IMR-90 (cell line): ENCODE results near the gene ACAD11.

Experiments
- BHLHE40 ChIP-seq: fragments of 150-350 bp; IDR thresholded peaks from 2 replicates; pipeline ENCODE4 v1.6.1; 2016; ENCODE audit warnings: mild to moderate bottlenecking, low read depth, low read length
- CEBPB ChIP-seq: IDR thresholded peaks from 2 replicates; pipeline ENCODE4 v1.6.1; 2012; ENCODE audit warnings: low read depth, low read length, improper control_type of control experiment
- FOS ChIP-seq: fragments of 150-350 bp; IDR thresholded peaks from 2 replicates; pipeline ENCODE4 v1.6.1; 2016; ENCODE audit warnings: low read depth, low read length
- POLR2A ChIP-seq: IDR thresholded peaks from 2 replicates; pipeline ENCODE4 v1.6.1; 2012; ENCODE audit warnings: mild to moderate bottlenecking, low read depth, low read length
- RAD21 ChIP-seq: IDR thresholded peaks from 2 replicates; pipeline ENCODE4 v1.6.1; 2012; ENCODE audit warnings: low read length, improper control_type of control experiment
- RCOR1 ChIP-seq: IDR thresholded peaks from 2 replicates; pipeline ENCODE4 v1.6.1; 2012; ENCODE audit warnings: mild to moderate bottlenecking, low read length, improper control_type of control experiment; ENCODE audit not compliant: insufficient replicate concordance
- TF ChIP-seq, protein P1 (sequence below): conservative IDR thresholded peaks from 2 replicates; pipeline ENCODE4 v1.5.1; 2012; ENCODE audit warnings: mild to moderate bottlenecking, low read depth, low read length, improper control_type of control experiment
- TF ChIP-seq, protein P2 (sequence below): fragments of 150-350 bp; IDR thresholded peaks from 2 replicates; pipeline ENCODE4 v1.6.1; 2017; ENCODE audit warnings: mild to moderate bottlenecking, antibody characterized with exemption, low read length, low read depth

DNA sequence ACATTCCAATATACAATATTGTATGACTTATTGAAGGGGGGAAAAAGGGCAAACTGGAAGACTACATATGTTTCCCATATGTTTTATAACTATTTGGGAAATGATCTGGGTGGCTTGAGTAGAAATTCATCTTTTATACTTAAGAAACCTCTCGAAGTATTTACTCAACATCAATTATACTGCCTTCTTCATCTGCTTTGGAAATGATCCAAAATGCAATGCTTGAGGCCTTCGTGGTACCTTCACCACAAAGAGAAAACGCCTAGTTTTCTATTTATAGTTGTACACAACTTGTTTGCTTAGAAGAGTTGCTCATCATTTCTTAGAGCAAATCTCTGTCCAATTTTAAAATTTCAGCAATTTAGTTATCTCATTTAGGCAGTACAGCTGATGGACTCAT is 43.7 kb downstream of the ACAD11 start:
- TF ChIP-seq RAD21, result no peak
- TF ChIP-seq POLR2A, result no peak
- TF ChIP-seq, protein P1, sequence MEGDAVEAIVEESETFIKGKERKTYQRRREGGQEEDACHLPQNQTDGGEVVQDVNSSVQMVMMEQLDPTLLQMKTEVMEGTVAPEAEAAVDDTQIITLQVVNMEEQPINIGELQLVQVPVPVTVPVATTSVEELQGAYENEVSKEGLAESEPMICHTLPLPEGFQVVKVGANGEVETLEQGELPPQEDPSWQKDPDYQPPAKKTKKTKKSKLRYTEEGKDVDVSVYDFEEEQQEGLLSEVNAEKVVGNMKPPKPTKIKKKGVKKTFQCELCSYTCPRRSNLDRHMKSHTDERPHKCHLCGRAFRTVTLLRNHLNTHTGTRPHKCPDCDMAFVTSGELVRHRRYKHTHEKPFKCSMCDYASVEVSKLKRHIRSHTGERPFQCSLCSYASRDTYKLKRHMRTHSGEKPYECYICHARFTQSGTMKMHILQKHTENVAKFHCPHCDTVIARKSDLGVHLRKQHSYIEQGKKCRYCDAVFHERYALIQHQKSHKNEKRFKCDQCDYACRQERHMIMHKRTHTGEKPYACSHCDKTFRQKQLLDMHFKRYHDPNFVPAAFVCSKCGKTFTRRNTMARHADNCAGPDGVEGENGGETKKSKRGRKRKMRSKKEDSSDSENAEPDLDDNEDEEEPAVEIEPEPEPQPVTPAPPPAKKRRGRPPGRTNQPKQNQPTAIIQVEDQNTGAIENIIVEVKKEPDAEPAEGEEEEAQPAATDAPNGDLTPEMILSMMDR, result no peak
- no peak for TF ChIP-seq CEBPB
- TF ChIP-seq, protein P2, sequence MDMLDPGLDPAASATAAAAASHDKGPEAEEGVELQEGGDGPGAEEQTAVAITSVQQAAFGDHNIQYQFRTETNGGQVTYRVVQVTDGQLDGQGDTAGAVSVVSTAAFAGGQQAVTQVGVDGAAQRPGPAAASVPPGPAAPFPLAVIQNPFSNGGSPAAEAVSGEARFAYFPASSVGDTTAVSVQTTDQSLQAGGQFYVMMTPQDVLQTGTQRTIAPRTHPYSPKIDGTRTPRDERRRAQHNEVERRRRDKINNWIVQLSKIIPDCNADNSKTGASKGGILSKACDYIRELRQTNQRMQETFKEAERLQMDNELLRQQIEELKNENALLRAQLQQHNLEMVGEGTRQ, result no peak
- TF ChIP-seq RCOR1, result no peak
- no peak for TF ChIP-seq BHLHE40
- no peak for TF ChIP-seq FOS
